ENCODE data around the gene TMPRSS3.

Gene TMPRSS3

GRCh38 chr21:42432695-42433094 lies 36.8 kb upstream of the TMPRSS3 start:
- Histone ChIP-seq H3K27me3 (ENCODE audit: insufficient read depth, low read length, poor library complexity, severe bottlenecking) (no peaks in the 10 kb centered on the region), H3K4me3 (ENCODE audit: low read length, poor library complexity, severe bottlenecking) (no peak overlapping the region), H3K79me2 (ENCODE audit: insufficient read depth, low read length) (no peaks in the 10 kb centered on the region), H3K9ac (ENCODE audit: low read depth, low read length, poor library complexity, severe bottlenecking) (no peak overlapping the region), H2AFZ (ENCODE audit: low read length) (no peak overlapping the region), H3K36me3 (ENCODE audit: insufficient read depth, low read length) (peaks cover 41% of the 10 kb centered on the region; the same call in 1 of the 2 replicates), H3K4me1 (ENCODE audit: insufficient read depth, low read length, poor library complexity, severe bottlenecking) (peaks cover 5% of the 10 kb centered on the region), H3K4me2 (ENCODE audit: low read depth, low read length, poor library complexity, severe bottlenecking) (no peak overlapping the region), H3K9me3 (ENCODE audit: insufficient read depth, low read depth, low read length) (peaks cover 13% of the 10 kb centered on the region), H4K20me1 (ENCODE audit: insufficient read depth, low read length, poor library complexity, severe bottlenecking) (no peaks in the 10 kb centered on the region), H3K9me2 (replicated peaks; ENCODE audit: low read depth, low read length) (no peaks in the 10 kb centered on the region), H3F3A (ENCODE audit: low read depth) (no peaks in the 10 kb centered on the region)
- no peak for TF ChIP-seq EZH2phosphoT487 (IDR thresholded peaks at IDR 0.05; ENCODE audit: borderline replicate concordance)
- TF ChIP-seq, protein P1, sequence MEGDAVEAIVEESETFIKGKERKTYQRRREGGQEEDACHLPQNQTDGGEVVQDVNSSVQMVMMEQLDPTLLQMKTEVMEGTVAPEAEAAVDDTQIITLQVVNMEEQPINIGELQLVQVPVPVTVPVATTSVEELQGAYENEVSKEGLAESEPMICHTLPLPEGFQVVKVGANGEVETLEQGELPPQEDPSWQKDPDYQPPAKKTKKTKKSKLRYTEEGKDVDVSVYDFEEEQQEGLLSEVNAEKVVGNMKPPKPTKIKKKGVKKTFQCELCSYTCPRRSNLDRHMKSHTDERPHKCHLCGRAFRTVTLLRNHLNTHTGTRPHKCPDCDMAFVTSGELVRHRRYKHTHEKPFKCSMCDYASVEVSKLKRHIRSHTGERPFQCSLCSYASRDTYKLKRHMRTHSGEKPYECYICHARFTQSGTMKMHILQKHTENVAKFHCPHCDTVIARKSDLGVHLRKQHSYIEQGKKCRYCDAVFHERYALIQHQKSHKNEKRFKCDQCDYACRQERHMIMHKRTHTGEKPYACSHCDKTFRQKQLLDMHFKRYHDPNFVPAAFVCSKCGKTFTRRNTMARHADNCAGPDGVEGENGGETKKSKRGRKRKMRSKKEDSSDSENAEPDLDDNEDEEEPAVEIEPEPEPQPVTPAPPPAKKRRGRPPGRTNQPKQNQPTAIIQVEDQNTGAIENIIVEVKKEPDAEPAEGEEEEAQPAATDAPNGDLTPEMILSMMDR (conservative IDR thresholded peaks at IDR 0.05; ENCODE audit: low read length): no peak

DNA sequence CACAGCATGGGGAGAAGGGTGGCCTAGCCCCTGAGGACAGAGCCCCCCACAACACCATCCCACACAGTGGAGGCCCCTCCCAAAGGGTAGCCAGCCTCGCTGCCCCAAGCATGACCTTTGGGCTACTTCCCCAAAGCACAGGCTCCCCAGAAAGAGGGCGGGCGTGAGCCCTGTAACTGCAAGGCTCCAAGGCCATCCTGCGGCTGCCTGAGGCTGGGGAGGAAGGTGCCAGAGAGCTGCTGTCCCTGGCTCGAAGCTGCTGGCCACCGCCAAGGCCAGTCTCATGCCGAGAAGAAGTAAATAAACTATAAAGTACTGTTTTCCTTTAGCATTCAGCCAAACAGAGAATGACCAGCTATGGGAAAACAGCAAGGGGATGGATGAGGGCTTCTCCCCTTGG lies 35.3 kb upstream of the TMPRSS3 start:
- H3K4me1 ChIP-seq (ENCODE audit: insufficient read depth, low read length, poor library complexity, severe bottlenecking): peaks cover 20% of the 10 kb centered on the region
- H3K9ac ChIP-seq (ENCODE audit: low read depth, low read length, poor library complexity, severe bottlenecking): no peak overlapping the region
- no peaks in the 10 kb centered on the region for H3F3A ChIP-seq (ENCODE audit: low read depth)
- 0 out of 2 replicates have a peak, but pooled peaks cover 5% of the 10 kb centered on the region for H3K79me2 ChIP-seq (ENCODE audit: insufficient read depth, low read length)
- peaks cover 13% of the 10 kb centered on the region for H3K9me3 ChIP-seq (ENCODE audit: insufficient read depth, low read depth, low read length)
- no peak overlapping the region for H3K4me2 ChIP-seq (ENCODE audit: low read depth, low read length, poor library complexity, severe bottlenecking)
- no peaks in the 10 kb centered on the region for H3K27me3 ChIP-seq (ENCODE audit: insufficient read depth, low read length, poor library complexity, severe bottlenecking)
- no peak overlapping the region for H2AFZ ChIP-seq (ENCODE audit: low read length)
- H3K9me2 ChIP-seq (replicated peaks; ENCODE audit: low read depth, low read length): no peaks in the 10 kb centered on the region
- peaks cover 29% of the 10 kb centered on the region; the same call in 1 of the 2 replicates for H3K36me3 ChIP-seq (ENCODE audit: insufficient read depth, low read length)
- TF ChIP-seq EZH2phosphoT487 (IDR thresholded peaks at IDR 0.05; ENCODE audit: borderline replicate concordance): no peak
- TF ChIP-seq, protein P1 (conservative IDR thresholded peaks at IDR 0.05; ENCODE audit: low read length): no peak
- H3K4me3 ChIP-seq (ENCODE audit: low read length, poor library complexity, severe bottlenecking): no peak overlapping the region
- H4K20me1 ChIP-seq (ENCODE audit: insufficient read depth, low read length, poor library complexity, severe bottlenecking): no peaks in the 10 kb centered on the region

DNA sequence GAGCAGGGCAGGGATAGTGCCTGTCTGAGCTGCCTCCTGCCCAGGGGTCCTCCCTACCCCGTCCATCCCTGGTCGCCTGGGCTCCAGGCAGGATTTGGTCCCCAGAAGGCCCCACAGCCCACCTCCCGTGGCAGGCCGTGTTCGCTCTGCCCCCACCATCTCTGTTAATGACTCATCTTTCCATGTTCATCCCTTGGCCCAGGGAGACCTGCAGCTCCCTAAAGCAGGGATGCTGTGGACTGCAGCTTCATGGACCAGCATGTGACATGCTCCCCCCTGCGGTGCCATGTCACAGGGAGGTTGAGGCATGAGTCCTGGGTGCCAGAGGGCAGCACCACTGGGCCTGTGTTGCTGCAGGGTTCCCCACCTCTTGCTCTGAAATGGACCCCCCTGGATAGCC lies 34.7 kb upstream of the TMPRSS3 start:
- no peak overlapping the region for H3K9ac ChIP-seq (ENCODE audit: low read depth, low read length, poor library complexity, severe bottlenecking)
- no peak overlapping the region for H3K4me2 ChIP-seq (ENCODE audit: low read depth, low read length, poor library complexity, severe bottlenecking)
- H3K27me3 ChIP-seq (ENCODE audit: insufficient read depth, low read length, poor library complexity, severe bottlenecking): no peaks in the 10 kb centered on the region
- TF ChIP-seq, protein P1 (conservative IDR thresholded peaks at IDR 0.05; ENCODE audit: low read length): no peak
- no peak overlapping the region for H3K4me3 ChIP-seq (ENCODE audit: low read length, poor library complexity, severe bottlenecking)
- H3K79me2 ChIP-seq (ENCODE audit: insufficient read depth, low read length): 0 out of 2 replicates have a peak, but pooled peaks cover 5% of the 10 kb centered on the region
- H2AFZ ChIP-seq (ENCODE audit: low read length): no peak overlapping the region
- peaks cover 13% of the 10 kb centered on the region for H3K9me3 ChIP-seq (ENCODE audit: insufficient read depth, low read depth, low read length)
- H3K4me1 ChIP-seq (ENCODE audit: insufficient read depth, low read length, poor library complexity, severe bottlenecking): peaks cover 27% of the 10 kb centered on the region
- H4K20me1 ChIP-seq (ENCODE audit: insufficient read depth, low read length, poor library complexity, severe bottlenecking): no peaks in the 10 kb centered on the region
- H3F3A ChIP-seq (ENCODE audit: low read depth): peaks cover 6% of the 10 kb centered on the region
- no peaks in the 10 kb centered on the region for H3K9me2 ChIP-seq (replicated peaks; ENCODE audit: low read depth, low read length)
- H3K36me3 ChIP-seq (ENCODE audit: insufficient read depth, low read length): peaks cover 25% of the 10 kb centered on the region; the same call in 1 of the 2 replicates
